K562 (cell line): ENCODE results near the gene GPC1. TPM values are rescaled to one million over a fixed set of nuclear protein-coding genes. Genes with fewer than 3 reads are reported as not detected.

Experiments used
- JUND ChIP-seq, 2 experiments: IDR thresholded peaks; 2 replicates in 1 of 2; 3 replicates in 1 of 2; pipeline ENCODE4 v1.6.1; 2011; ENCODE audit warnings: borderline replicate concordance in 2 of 2, low read depth in 2 of 2, low read length in 2 of 2, improper control_type of control experiment in 1 of 2, missing biosample characterization in 1 of 2, missing genetic modification characterization in 1 of 2, missing genetic modification reagents in 1 of 2
- RB1 ChIP-seq: fragments of 450-650 bp; IDR thresholded peaks from 2 replicates; pipeline ENCODE4 v1.6.1; 2017; ENCODE audit warnings: low read depth, mild to moderate bottlenecking
- RREB1 ChIP-seq: fragments of 250-450 bp; sonication (Bioruptor Pico); IDR thresholded peaks from 2 replicates; pipeline ENCODE4 v1.4.0; 2020
- TAF7 ChIP-seq: fragments of 450-650 bp; IDR thresholded peaks from 2 replicates; pipeline ENCODE4 v1.6.1; 2016; ENCODE audit warnings: missing genetic modification characterization, missing compliant biosample characterization
- ZNF316 ChIP-seq: fragments of 450-650 bp; IDR thresholded peaks from 2 replicates; pipeline ENCODE4 v1.6.1; 2016
- polyA plus RNA-seq, 8 experiments: library from polyadenylated mRNA; depleted of rRNA in 4 of 8; stranded (reverse) in 5 of 8; unstranded in 3 of 8; fragments of >200 nt; fragmentation: Nextera tagmentation in 2 of 8; fragmentation: Illumina TruSeq in 1 of 8; extraction: Ambion mirVana in 2 of 8; extraction: Trizol in 1 of 8; gene quantifications; 2 replicates each; pipeline versions ENCODE4 v1.2.1 to v1.2.3, GENCODE V29; 2011 to 2014; ENCODE audit warnings: inconsistent platforms in 1 of 8, missing spikeins in 1 of 8
- total RNA-seq, 7 experiments: library from RNA; depleted of rRNA in 6 of 7; stranded (reverse); fragments of >200 nt in 6 of 7; fragmentation: Illumina TruSeq in 2 of 7; extraction: Trizol in 2 of 7; gene quantifications; 2 replicates each; pipeline versions ENCODE4 v1.2.1 to v1.2.3, GENCODE V29; 2011 to 2021; ENCODE audit warnings: low replicate concordance in 1 of 7
- TF ChIP-seq, protein P1 (sequence below): fragments of 450-650 bp; IDR thresholded peaks from 2 replicates; pipeline ENCODE4 v1.7.0; 2016; ENCODE audit warnings: borderline replicate concordance
- TF ChIP-seq, protein P2 (sequence below): fragments of 250-450 bp; sonication (Bioruptor Pico); IDR thresholded peaks from 2 replicates; pipeline ENCODE4 v1.4.0; 2020; ENCODE audit warnings: mild to moderate bottlenecking, moderate library complexity, borderline replicate concordance

GPC1 gene
- total and polyA plus RNA-seq, 9 of the 15 experiments (the other 6 are each of a cell fraction or from before 2014, with no cell fraction given) = 0.07 to 0.82 (median 0.14) TPM; not detected in 3

- no peak for TF ChIP-seq RB1
- no peak for TF ChIP-seq TAF7 (tag)
- TF ChIP-seq, protein P1, sequence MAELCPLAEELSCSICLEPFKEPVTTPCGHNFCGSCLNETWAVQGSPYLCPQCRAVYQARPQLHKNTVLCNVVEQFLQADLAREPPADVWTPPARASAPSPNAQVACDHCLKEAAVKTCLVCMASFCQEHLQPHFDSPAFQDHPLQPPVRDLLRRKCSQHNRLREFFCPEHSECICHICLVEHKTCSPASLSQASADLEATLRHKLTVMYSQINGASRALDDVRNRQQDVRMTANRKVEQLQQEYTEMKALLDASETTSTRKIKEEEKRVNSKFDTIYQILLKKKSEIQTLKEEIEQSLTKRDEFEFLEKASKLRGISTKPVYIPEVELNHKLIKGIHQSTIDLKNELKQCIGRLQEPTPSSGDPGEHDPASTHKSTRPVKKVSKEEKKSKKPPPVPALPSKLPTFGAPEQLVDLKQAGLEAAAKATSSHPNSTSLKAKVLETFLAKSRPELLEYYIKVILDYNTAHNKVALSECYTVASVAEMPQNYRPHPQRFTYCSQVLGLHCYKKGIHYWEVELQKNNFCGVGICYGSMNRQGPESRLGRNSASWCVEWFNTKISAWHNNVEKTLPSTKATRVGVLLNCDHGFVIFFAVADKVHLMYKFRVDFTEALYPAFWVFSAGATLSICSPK = no peak
- TF ChIP-seq, protein P2, sequence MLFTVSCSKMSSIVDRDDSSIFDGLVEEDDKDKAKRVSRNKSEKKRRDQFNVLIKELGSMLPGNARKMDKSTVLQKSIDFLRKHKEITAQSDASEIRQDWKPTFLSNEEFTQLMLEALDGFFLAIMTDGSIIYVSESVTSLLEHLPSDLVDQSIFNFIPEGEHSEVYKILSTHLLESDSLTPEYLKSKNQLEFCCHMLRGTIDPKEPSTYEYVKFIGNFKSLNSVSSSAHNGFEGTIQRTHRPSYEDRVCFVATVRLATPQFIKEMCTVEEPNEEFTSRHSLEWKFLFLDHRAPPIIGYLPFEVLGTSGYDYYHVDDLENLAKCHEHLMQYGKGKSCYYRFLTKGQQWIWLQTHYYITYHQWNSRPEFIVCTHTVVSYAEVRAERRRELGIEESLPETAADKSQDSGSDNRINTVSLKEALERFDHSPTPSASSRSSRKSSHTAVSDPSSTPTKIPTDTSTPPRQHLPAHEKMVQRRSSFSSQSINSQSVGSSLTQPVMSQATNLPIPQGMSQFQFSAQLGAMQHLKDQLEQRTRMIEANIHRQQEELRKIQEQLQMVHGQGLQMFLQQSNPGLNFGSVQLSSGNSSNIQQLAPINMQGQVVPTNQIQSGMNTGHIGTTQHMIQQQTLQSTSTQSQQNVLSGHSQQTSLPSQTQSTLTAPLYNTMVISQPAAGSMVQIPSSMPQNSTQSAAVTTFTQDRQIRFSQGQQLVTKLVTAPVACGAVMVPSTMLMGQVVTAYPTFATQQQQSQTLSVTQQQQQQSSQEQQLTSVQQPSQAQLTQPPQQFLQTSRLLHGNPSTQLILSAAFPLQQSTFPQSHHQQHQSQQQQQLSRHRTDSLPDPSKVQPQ (CRISPR knock-in tag) = no peak
- no peak for TF ChIP-seq RREB1 (CRISPR knock-in tag)
- TF ChIP-seq JUND (IDR thresholded peaks at IDR 0.05; ENCODE audit: borderline replicate concordance, low read depth, low read length) = no peak
- no peak for TF ChIP-seq JUND (tag; IDR thresholded peaks at IDR 0.05; ENCODE audit: borderline replicate concordance, low read depth, low read length)
- no peak for TF ChIP-seq ZNF316
Measured at GRCh38 chr2:240396623-240397541, 38.6 kb upstream of the GPC1 start (continued).
